Fibroblast of skin of left quadriceps (primary cell): ENCODE data around the gene UBAC2.

Experiments used
- DNase-seq, 2 experiments: peaks; one replicate each; pipeline ENCODE4 v3.0.0-alpha.2; 2013; ENCODE audit warnings: low read depth in 2 of 2

Gene UBAC2

GRCh38 chr13:99294958-99295357, 94.3 kb downstream of the UBAC2 start:
- no peak for DNase-seq

GRCh38 chr13:99295488-99296252, 95.0 kb downstream of the UBAC2 start:
- no peak for DNase-seq

GRCh38 chr13:99296398-99296797, 95.7 kb downstream of the UBAC2 start:
- peak; percentile 27 to 29 for DNase-seq

- DNase-seq: peak; percentile 44 to 47
Measured at GRCh38 chr13:99297331-99297730, 96.7 kb downstream of the UBAC2 start.

GRCh38 chr13:99298056-99298455, 97.4 kb downstream of the UBAC2 start:
- no peak for DNase-seq

- no peak for DNase-seq
Measured at GRCh38 chr13:99299256-99299919, 98.7 kb downstream of the UBAC2 start.

- no peak for DNase-seq
Measured at GRCh38 chr13:99299920-99300341, 99.3 kb downstream of the UBAC2 start.

- no peak for DNase-seq
Measured at GRCh38 chr13:99301056-99301838, 100.6 kb downstream of the UBAC2 start.

- DNase-seq: no peak
Measured at GRCh38 chr13:99301913-99302636, 101.4 kb downstream of the UBAC2 start.

- DNase-seq: no peak
Measured at GRCh38 chr13:99302637-99303505, 102.2 kb downstream of the UBAC2 start.

GRCh38 chr13:99303863-99304521, 103.3 kb downstream of the UBAC2 start:
- no peak for DNase-seq

GRCh38 chr13:99304541-99304940, 103.9 kb downstream of the UBAC2 start:
- DNase-seq: no peak

GRCh38 chr13:99305158-99305557, 104.5 kb downstream of the UBAC2 start:
- no peak for DNase-seq

- no peak for DNase-seq
Measured at GRCh38 chr13:99305566-99305965, 104.9 kb downstream of the UBAC2 start.

- no peak for DNase-seq
Measured at GRCh38 chr13:99307247-99307646, 106.6 kb downstream of the UBAC2 start, which contains the start of gene GPR183. TSS of gene GPR183 (minus strand) at chr13:99307399. CDS start at chr13:99296145, 11,254 bp downstream.

- DNase-seq: no peak
Measured at GRCh38 chr13:99307648-99308339, 107.1 kb downstream of the UBAC2 start.

- no peak for DNase-seq
Measured at GRCh38 chr13:99308471-99309087, 107.9 kb downstream of the UBAC2 start.

- peak; percentile 87 to 89 for DNase-seq
Measured at GRCh38 chr13:99310382-99311031, 109.9 kb downstream of the UBAC2 start.

- DNase-seq: no peak
Measured at GRCh38 chr13:99311137-99311536, 110.5 kb downstream of the UBAC2 start.
